ENCODE data around the gene B4GALT1.

- no peak for TF ChIP-seq REST (IDR thresholded peaks at IDR 0.05; ENCODE audit: insufficient read depth in 1 of 2, low read depth in 2 of 2, low read length in 2 of 2)
- no peak for TF ChIP-seq POLR2AphosphoS5 (IDR thresholded peaks at IDR 0.05; ENCODE audit: low read depth, low read length)
- no peak for TF ChIP-seq SIN3A (IDR thresholded peaks at IDR 0.05; ENCODE audit: borderline replicate concordance, insufficient read depth, low read length)
These were observed 5.5 kb downstream of the B4GALT1 start for GRCh38 chr9:33161589-33162132.

Data from PFSK-1 (cell line).